ENCODE data around the gene ZNF775. TPM values are rescaled to one million over a fixed set of nuclear protein-coding genes. Genes with fewer than 3 reads are reported as not detected.

Gene ZNF775
- total and polyA plus RNA-seq, 2 experiments from 2014 or later, result 34.3 to 40.1 TPM

DNA sequence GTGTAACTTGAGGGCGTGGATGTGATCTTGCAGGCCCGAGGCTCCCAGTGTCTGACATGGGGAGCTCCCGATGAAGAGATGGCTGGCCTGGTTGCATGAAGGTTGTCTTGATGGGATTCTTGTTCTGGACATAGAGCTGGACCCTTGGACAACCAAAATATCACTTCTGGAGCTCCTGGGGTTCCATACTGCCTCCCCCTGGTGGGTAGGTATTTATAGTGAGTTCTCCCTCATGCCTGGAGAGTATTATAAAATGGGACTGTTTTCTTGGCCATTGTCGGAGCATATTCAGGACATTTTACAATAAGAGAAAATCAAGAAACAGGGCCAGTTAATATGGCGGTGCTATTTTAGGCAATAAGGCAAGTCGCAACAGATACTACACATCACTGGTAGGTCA is 38.7 kb downstream of the ZNF775 start:
- DNase-seq (ENCODE audit: low read depth in 1 of 2, low spot score in 1 of 2), result no peak
- peaks cover 6% of the 10 kb centered on the region for H3K4me1 ChIP-seq (ENCODE audit: low read depth)
- TF ChIP-seq, protein P1, sequence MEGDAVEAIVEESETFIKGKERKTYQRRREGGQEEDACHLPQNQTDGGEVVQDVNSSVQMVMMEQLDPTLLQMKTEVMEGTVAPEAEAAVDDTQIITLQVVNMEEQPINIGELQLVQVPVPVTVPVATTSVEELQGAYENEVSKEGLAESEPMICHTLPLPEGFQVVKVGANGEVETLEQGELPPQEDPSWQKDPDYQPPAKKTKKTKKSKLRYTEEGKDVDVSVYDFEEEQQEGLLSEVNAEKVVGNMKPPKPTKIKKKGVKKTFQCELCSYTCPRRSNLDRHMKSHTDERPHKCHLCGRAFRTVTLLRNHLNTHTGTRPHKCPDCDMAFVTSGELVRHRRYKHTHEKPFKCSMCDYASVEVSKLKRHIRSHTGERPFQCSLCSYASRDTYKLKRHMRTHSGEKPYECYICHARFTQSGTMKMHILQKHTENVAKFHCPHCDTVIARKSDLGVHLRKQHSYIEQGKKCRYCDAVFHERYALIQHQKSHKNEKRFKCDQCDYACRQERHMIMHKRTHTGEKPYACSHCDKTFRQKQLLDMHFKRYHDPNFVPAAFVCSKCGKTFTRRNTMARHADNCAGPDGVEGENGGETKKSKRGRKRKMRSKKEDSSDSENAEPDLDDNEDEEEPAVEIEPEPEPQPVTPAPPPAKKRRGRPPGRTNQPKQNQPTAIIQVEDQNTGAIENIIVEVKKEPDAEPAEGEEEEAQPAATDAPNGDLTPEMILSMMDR (IDR thresholded peaks at IDR 0.05; ENCODE audit: low read depth, low read length), result no peak
- no peaks in the 10 kb centered on the region for H3K9me3 ChIP-seq (ENCODE audit: low read depth)
- no peaks in the 10 kb centered on the region for H3K36me3 ChIP-seq
- H3K27me3 ChIP-seq, result no peaks in the 10 kb centered on the region
- no peak overlapping the region for H3K27ac ChIP-seq
- H3K4me3 ChIP-seq, result no peak overlapping the region

DNA sequence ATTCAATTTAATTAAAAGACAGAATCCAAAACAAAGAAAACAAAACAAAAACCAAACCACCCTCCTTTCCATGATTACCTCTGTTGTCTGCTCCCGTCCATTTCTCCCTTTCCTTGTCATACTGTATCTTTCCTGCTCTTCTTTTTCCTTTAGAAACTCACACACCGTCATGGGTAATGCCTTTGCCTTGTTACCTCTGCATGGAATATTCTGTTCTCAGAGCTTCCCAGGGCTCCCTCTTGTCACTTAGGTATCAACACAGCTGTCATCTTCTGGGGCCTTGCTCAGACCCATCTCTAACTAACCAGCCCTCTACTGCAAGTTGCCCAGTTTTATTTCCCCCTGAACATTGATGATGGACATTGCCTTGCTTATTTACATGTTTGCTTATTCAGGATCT is 41.1 kb downstream of the ZNF775 start:
- no peaks in the 10 kb centered on the region for H3K9me3 ChIP-seq (ENCODE audit: low read depth)
- no peaks in the 10 kb centered on the region for H3K36me3 ChIP-seq
- H3K27ac ChIP-seq, result no peak overlapping the region
- TF ChIP-seq, protein P1 (IDR thresholded peaks at IDR 0.05; ENCODE audit: low read depth, low read length), result no peak
- DNase-seq (ENCODE audit: low read depth in 1 of 2, low spot score in 1 of 2), result no peak
- no peak overlapping the region for H3K4me3 ChIP-seq
- H3K27me3 ChIP-seq, result no peaks in the 10 kb centered on the region
- peaks cover 6% of the 10 kb centered on the region for H3K4me1 ChIP-seq (ENCODE audit: low read depth)

DNA sequence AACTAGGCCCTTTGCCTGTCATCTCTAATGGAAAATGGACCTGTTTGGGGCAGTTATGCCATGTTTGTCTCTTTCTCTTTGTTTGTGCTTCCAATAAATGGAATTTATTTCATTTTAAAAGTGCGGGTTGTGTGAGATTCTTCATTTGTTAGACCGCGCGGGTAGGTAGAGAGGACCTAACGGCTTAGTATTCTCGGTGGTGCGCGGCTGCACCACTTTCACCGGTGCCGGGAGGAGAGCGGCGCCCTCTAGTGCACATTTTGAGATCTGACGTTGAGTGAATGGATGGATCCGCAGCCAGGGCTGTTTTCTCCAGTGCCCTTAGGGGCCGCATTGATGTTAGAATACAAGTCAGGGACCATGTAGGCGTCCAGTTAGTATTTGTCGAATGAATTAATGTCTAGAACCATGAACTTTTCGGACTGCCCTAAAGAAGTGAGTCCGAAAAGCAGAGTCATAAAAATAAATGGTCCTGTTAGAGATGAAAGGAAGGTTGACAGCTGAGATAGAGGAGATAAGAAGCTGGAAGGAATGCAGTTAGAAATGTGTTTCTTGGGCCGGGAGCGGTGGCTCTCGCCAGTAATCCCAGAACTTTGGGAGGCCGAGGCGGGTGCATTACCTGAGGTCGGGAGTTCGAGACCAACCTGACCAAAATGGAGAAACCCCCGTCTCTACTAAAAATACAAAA is 42.0 kb downstream of the ZNF775 start:
- Histone ChIP-seq H3K9me3 (ENCODE audit: low read depth) (no peaks in the 10 kb centered on the region), H3K27ac (no peak overlapping the region), H3K4me3 (no peak overlapping the region), H3K27me3 (no peaks in the 10 kb centered on the region), H3K36me3 (no peaks in the 10 kb centered on the region), H3K4me1 (ENCODE audit: low read depth) (no peaks in the 10 kb centered on the region)
- DNase-seq (ENCODE audit: low read depth in 1 of 2, low spot score in 1 of 2), result peak; percentile 83 to 86
- TF ChIP-seq, protein P1 (IDR thresholded peaks at IDR 0.05; ENCODE audit: low read depth, low read length), result peak; percentile 85

DNA sequence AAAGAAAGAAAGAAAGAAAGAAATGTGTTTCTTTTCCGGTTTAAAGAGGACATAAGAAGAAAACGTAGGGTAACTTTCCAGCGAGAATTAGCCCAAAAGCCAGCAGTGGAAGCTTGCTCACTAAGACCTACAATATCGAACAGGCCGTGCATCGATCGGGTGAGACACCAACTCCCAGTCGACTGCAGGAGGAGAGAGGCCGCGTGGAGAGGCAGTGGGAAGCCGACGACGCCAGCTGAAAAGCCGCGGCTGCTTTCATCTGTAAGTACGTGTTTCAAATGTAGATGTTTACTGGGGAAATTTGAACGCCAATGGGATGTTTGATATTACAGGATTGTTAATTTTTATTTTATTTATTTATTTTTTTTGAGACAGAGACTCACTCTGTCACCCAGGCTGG is 42.7 kb downstream of the ZNF775 start:
- H3K27me3 ChIP-seq, result no peaks in the 10 kb centered on the region
- H3K27ac ChIP-seq, result no peak overlapping the region
- no peak overlapping the region for H3K4me3 ChIP-seq
- TF ChIP-seq, protein P1 (IDR thresholded peaks at IDR 0.05; ENCODE audit: low read depth, low read length), result no peak
- H3K4me1 ChIP-seq (ENCODE audit: low read depth), result no peaks in the 10 kb centered on the region
- no peaks in the 10 kb centered on the region for H3K9me3 ChIP-seq (ENCODE audit: low read depth)
- no peaks in the 10 kb centered on the region for H3K36me3 ChIP-seq
- DNase-seq (ENCODE audit: low read depth in 1 of 2, low spot score in 1 of 2), result no peak

DNA sequence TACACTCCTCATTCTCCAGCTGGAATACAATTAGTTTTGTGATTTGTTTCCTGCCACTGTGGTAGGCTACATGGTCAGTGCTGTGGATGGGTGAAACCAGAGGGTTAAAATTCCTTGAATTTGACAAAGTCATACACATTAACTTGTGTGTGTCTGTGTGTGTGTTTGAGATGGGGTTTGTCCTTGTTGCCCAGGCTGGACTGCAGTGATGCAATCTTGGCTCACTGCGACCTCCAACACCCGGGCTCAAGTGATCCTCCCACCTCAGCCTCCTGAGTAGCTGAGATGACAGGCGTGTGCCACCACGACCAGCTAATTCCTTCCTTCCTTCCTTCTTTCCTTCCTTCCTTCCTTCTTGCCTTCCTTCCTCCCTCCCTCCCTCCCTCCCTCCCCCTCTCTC is 46.5 kb downstream of the ZNF775 start:
- no peak overlapping the region for H3K4me3 ChIP-seq
- H3K36me3 ChIP-seq, result no peaks in the 10 kb centered on the region
- H3K4me1 ChIP-seq (ENCODE audit: low read depth), result no peaks in the 10 kb centered on the region
- TF ChIP-seq, protein P1 (IDR thresholded peaks at IDR 0.05; ENCODE audit: low read depth, low read length), result no peak
- H3K27ac ChIP-seq, result no peak overlapping the region
- no peak for DNase-seq (ENCODE audit: low read depth in 1 of 2, low spot score in 1 of 2)
- H3K9me3 ChIP-seq (ENCODE audit: low read depth), result no peaks in the 10 kb centered on the region
- H3K27me3 ChIP-seq, result no peaks in the 10 kb centered on the region

Measured in cardiac muscle cell (in vitro differentiated cells and primary cell).